ENCODE measurements around the gene OTUD5.
A peak's percentile ranks its signal among the peaks of the same experiment; 100 is the strongest.

OTUD5 gene

DNA sequence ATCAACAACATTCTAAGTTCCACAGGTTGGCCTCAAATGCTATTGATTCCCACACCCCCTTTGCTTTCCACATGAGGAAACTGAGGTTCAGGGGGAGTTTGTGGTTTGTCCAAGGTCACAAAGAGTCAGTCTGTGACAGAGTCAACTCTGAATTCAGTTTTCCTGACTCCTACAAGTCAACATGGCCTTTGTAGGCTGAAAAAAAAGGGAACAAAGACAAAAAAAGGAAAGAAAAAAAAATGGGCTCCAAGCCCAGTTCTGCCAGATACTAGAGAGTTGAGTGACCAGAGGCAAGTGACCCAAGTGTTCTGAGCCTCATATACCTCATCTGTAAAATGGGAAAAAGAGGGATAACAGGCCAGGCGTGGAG lies 22.1 kb downstream of the OTUD5 start:
- no peak for DNase-seq

DNA sequence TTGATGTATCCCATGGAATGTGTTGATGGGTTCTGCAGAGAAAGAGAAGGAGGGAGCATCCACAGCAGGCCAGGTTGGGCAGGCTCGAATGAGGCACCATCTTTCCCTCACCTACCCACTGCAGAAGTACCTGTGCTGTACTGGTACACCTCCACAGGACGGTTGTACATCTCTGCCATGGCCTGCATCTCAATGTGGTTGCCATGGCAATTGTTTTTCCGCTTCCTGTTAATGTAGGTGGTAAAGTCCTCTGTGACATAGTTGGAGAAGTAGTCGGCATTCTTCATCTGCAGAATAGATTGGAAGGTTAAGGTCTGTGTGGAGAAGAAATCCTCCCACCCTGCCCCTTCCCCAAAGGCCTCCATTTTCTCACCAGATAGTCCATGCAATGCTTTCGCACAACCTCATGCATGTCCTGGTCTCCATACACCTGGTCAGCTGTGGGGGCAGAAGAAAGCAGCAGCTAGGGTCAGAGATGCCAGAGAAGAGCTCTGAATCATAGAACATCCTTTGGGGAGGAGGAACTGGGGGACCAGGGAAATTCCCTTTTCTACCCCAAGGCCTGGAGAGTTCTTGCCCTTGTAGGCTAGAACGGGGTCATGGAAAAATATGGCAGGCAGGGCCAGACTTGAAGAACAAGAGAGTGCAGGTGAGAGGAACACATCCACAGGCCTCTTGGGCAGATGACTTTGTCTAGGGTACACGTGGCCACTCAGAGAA lies 22.7 kb downstream of the OTUD5 start:
- no peak for DNase-seq

DNA sequence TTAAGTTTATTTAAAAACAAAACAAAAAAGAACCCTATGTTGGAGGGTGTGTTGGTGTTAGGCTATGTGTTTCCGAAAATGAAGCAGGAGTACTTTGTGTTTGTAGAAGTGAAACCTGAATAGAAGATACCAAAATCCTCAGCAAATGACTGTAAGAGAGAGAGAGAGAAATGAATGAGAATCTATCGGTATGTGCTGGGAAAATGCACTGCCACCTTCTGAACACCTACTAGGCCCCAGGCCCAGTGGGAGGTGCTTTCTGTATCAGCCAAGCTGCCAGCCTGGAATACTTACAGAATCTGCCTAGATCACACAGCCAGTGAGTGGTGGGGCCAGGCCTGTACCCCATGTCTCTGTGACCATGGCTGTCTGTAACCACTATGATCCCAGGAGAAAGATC lies 23.6 kb downstream of the OTUD5 start:
- DNase-seq: no peak

DNA sequence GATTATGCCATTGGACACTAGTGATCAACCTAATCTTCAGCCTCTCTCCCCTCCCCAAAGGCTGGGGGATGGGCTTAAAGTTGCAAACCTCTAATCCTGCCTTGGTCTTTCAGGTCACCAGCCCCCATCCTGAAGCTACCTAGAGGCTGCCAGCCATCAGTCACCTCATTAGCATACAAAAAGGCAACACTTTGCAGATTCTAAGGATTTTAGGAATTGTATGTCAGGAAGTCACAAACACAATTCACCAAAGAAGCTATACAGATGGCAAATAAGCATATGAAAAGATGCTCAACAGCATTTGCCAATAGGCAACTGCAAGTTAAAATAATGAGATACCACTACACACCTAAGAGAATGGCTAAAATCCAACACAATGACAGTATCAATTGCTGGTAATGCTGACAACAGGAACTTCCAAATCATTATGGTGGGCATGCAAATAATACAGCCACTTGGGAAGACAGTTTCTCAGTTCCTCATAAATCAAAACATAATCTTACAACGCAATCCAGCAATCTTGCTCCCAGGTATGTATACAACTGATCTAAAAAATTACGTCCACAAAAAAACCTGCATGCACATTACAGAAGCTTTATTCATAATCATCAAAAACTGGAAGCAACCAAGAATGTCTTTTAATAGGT lies 29.5 kb downstream of the OTUD5 start:
- no peak for DNase-seq

DNA sequence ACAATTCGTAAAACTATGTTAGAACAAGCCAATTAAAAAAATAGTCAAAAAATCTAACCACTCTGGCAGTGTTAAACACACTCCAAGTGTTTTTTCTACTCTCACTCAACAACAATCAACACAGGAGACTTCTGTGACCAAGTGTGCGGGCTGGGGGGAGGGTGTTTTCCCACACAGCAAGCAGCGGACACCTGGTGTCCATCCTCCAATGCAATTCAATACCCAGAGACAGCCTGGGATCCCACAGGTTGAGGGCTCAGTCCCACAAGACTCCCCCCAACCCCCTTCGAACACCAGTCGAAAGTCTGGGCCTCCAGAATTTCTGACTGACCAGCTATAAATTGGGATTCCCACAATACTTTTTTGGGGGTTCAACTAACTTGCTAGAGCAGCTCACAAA lies 30.3 kb downstream of the OTUD5 start:
- no peak for DNase-seq

DNA sequence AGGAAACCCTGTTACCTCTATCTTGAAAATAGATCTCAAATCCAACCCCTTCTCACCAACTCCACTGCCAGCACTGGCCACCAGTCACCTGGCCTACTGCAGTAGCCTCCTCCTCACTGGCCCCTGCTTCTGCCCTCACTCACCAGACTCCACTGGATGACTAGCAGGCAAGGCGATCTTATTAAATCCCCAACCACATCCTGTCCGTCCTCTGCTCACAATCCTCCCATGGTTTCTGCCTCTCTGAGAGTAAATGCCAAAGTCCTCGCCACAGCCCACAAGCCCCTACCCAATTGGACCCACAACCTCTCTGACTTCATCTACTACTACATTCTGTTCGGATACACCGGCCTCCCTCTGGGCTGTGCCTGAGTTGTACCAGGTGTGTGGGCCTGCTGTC lies 33.1 kb downstream of the OTUD5 start:
- DNase-seq: no peak

DNA sequence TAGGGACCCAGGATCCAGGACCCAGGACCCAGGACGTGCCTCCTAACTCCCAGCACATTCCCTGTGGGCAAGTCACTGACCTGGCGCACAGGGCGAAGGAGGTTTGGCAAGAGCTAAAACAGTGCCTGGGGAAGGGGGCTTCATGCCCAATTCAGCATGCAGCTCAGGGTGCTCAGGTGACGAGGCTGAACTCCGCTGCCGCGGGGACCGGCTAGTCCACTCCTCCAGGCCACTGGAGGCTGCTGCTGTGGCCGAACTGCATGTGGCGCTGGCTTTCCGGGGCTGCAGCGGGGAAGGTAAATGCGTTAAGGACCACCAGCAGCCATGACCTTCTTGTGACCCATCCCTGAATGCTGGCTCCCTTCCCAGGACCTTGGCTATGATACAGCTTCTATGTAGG lies 33.6 kb downstream of the OTUD5 start:
- no peak for DNase-seq

DNA sequence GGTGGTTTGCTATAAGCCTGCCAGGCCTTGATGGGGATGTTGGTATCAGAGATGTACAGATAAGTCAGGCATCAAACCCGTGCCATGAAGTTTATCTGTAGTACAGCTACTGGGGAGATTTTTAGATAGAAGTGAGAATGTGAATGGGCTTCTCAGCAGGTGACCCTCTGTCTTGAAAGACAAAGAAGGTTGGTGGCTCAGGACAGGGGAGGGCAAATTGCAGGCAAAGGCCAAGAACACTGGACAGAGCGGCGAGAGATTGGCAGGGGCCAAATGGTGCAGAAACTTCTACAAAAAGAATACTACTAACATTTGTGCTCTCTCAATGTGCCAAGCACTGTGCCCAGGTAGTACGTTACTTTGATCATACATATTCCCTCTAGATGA lies 36.7 kb downstream of the OTUD5 start:
- no peak for DNase-seq

DNA sequence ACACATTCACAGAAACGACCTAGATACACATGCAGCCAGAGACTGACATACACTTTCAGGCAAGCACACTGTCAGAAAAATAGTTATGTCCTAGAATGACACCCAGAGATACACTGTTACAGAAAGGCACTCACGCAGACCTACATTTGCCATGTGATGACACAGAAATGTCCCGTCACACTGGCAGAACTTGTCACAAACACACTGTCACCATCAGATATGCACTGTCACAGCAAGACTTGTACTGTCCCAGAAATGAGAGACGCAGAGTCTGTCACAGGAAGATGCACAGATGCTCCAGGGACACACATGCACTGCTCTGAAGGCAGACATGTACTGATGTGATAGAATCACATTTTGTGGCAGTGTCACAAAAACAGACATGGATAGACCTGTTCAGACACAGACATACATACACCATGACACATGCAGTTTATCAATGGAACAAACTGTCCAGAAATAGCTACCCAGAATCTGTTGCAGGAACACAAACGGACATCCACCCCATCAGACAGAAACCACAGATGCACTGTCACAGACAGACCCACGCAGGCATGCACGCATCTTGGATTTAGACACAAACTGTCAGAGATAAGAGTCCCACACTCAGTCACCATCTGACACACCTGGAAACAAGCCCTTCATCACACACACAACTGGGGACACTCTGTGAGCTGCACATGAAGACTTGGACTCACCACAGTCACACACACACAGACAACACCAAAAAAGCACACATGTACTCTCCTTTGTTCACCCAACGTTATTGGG lies 37.3 kb downstream of the OTUD5 start:
- DNase-seq: peak in 1 of 4 experiments; percentile 17

DNA sequence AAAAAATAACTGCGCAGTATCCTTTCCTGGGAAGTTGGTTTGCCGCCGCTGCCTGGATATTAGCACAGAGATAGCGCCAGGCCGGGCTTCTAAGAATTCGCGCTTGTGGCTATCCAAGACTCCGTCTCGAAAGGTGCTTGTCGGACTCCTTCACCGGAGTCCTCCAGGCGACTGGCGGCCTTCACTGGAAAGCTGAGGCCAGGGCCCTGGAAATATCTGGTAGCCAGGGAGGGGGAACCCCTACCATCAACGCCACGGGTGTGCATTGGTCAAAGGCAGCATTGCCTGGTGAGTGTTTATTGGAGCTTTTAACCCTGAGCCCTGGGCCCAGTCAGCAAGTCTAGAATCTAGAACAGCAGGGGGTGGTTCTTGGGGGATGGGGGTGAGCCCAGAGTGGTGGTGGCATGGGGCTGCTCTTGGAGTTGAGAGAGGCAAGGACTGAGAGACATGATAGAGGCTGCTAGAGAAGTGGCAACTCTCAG lies 38.0 kb downstream of the OTUD5 start:
- peak in 1 of 4 experiments; percentile 42 for DNase-seq

DNA sequence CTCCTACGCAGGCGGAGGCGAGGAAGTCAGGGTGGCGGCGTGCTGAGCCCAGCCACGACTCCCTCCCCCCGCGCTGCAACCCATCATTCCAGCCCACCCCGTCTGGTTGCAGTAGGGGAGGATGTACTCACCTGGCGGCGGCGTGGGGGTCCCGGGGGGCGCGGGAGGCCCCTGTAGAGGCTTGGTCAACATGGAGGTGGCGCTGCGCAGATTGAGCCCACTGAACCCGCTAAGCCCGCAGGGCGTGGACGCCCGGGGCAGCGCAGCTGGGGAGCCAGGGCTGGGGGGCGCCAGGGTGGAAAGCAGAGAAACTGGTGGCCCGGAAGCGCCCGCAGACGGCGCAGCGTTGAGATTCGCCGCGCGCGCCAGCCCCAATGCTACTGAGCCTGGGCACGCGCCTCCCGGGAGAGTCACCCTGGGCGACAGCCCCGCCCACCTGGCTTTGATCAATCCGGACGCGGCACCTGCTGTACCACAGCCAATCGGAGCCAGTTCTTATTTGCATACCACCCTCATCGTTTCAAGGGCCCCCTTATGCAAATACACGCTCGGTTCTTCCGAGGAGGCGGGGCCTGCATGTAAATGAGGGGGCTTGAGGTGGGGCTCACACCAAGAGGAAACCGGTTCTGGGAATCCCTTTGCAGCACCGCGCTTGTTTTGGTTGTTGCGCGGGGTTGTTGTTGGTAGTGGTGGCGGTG lies 38.6 kb downstream of the OTUD5 start, which contains the start of gene PIM2:
Gene PIM2 (minus strand): TSS at position 382 of the 698 bp plus-strand sequence. CDS start 190 bp downstream, at position 192.
- DNase-seq: peak; percentile 59 to 90 (median 77)

DNA sequence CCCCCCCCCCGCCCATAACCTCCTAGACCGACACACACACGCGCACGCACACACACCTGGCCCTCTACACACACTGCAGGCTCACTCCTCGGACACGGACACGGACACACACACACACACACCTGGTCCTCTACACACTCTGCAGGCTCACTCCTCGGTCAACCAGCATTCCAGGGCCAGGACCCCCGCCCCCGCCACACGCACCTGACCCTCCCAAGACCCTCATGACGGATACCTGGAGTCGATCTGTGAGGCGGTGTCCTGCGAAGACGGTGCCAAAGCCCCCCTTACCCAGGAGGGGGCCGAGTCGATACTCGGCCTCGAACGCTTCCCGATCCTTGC lies 39.1 kb downstream of the OTUD5 start:
- DNase-seq: no peak

DNA sequence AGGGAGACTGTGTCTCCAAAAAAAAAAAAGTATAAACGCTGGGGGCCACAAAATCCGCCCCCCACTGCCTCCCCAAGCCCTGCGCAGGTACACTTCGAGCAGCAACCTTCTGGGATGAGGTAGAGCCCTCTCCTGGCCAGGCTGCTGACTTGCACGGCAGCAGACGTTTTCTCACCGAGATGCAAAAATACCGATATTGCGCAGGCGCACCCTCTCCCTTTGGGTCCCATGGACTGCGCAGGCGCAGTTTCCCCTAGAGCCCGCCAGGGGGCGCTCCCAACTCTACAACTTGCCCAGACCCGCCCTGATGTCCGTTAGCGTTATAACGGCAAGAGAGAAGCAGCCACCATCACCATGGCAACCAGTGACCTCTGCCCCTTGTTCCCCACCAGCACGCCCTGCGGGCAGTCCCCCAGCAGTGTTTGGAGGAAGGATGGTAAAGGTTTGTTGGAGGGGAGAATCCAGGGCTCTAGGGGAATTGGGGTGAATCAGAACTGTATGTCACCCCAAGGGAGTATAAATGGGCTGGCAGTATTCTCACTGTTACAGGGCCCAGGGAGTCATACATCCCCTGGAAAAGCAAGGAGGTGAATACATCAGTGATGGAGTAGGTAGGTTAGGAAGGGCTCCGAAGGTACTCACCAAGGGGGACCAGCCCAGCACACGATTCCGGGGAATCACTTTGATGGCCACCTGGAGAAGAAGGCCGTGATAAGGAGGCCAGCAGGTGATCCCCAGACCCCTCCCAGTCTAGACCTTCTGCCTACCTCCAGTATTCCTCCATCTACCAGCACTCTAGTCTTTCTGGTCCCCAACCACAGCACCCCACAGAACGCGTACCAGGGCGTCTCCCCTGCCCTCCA lies 40.0 kb downstream of the OTUD5 start:
- DNase-seq: peak; percentile 52 to 84 (median 74)

DNA sequence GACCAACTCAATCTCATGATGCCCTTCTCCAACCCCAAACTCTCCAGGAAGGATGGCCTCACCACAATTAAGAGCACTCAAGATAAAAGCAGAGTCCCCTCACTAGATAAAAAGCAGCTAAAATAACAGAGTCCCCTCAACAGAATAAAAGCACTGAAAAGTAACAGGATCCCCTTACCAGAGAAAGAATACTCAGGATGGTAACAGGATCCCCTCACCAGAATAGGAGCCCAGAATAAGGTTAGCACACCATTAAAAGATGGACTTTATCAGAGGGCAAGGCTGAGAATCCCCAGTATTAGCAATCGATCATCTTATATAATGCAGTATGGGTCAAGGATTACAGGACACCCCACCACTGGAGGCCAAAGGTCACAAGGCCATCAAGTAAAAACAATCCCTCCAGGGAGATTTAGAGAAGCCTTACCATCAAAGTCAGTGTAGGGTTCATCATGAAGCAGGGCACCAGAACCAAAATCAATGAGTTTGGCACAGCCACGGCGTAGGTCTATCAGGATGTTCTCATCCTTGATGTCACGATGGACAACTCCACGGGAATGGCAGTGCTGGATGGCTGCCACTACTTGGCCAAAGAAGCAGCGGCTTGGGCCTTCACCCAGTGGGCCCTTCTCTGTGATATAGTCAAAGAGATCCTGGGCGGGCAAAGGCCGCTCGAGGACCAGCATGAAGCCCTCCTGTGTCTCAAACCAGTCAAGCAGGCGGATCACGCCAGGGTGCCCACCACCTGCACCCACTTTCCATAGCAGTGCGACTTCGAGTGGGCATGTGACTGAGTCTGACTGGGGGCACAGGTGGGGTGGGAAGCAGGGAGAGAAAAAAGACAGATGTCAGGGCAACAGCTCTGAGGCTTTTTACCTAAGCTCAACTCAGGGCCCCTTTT lies 42.6 kb downstream of the OTUD5 start:
- no peak for DNase-seq

DNA sequence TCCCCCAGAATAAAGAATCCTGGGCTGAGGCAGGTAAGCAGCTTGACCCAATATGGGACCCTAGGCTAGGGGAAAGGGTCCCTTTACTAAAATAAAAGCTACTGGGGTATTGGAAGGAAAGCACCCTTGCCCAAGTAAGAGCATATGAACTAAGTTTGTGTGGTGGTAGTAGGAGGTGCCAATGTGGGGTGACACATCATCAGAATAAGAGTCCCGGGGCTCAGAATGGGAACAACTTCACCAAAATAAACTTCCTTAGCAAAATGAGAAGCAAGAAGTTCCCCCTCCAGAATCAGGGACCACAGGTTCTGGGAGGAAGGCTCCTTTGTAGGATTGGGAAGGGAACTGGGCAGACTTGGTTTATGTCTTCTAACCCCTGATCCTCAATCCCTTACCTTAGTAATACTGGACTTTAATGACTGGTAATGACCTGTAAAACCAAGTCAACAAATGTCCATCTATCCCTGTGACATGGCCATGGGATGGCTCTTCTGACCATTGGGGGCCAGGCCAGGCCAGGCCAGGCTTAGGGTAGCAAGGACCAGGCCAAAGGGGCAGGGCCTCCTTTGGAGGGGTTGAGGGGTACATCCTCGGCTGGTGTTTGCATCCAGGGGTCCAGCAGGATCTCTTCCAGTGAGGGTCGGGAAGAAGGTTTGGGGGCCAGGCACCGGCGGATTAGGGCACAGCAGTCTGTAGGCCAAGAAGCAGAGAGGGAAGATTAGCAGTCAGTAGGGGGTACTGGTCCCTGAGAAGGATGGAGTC lies 43.6 kb downstream of the OTUD5 start:
- no peak for DNase-seq

DNA sequence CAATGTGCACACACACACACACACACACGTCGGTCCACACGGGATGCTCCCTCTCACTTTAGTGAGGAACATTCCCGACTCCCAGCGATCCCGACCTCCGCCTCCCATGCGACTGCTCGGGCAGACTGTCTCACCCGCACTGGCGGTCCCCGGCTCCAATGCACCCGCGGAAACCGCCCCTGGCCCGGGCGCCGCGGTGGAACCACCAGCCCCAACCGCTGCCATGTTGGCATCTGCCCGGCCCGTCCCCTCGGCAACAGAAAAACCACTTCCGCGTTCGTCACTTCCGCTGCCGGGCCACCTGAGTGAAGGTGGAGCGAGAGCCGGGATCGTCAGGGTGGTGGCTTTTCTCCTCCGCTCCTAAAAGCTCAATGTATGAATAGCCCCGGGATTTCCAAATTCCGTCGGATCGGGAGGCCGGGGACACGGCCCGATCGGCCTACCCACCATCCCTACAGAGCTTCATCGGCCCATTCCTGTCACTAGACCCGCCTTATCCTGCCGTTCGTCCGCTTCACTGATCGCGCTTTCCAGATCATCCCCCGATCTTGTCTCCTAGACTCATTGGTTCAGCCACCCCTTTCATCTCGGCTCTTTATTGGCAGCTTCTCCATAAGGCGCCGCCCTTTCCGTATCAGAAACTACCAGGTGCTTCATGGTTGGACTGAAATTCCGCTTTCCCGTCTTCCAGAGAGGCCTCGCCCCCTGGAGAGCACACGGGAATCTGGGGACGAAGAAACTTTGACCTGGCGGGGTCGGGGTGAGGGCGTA lies 45.8 kb downstream of the OTUD5 start, which contains the start of gene SLC35A2:
Gene SLC35A2 (minus strand): TSS at position 235 of the 771 bp plus-strand sequence. CDS start 10 bp downstream, at position 225.
- peak; percentile 51 to 84 (median 68) for DNase-seq

DNA sequence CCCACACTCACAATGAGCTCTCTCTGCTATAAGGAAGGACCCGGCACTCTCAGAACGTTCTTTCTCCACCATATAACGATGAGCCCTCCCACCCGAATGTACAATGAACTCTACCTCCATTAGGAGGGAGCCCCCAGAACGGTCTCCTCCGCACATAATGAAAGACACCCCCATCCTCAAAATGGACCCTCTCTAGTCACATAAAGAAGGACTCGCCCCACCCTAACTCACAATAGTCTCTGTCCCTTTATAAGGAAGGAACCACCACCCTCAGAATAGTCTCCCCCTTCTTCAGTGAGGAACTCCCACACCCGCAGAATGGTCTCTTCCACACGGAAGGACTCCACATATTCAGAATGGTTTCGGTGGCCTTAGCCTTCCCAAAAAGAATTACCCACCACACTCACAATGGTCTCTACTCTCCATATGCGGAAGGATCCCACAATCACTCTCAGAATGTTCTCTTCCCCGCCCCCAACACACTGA lies 46.4 kb downstream of the OTUD5 start:
- no peak for DNase-seq

DNA sequence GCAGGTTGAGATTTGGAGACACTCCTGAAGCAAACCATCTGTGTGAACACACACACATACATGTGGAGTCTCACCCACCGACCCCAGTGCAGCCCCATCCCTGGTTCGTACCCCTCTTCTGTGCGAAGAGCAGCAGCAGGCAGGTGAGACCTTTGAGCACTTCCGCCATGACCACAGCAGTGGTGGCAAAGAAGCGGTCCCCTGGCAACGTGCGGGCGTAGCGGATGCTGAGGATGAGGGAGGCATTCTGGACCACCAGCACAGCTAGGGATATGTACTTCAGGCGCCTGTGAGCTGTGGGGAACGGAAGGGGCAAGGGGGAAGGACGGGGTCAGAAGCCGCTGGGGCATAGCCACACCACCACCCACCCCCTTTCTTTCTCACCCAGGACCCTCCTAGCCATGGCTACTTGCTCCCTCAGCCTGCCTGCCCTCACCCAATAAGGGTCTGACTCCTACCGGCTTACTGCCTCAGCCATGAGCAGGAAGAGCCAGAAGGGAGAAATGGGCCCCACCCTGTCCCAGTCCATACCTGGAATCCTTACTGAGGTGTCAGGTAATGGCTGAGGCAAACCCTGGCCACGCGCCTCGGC lies 47.6 kb downstream of the OTUD5 start:
- DNase-seq: no peak

DNA sequence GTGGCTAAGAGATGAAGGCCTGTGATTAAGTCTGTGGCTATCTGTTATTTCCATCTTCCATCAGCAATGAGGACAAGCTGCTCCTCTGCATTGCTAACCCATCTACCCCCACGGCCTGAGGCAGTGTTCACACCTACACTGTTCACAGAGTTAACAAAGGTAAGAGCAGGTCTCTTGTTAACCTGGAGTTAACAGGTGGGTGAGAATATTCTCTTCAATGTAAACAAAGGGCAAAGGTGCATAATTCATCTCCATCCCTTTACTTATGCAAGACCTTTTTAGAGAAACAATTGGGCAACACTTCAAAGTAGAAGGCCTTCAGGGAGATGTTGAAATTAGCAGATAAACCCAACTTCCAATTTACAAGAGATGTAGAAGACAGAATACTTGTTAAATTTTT lies 48.8 kb downstream of the OTUD5 start:
- DNase-seq: no peak
